AG04450 (cell line): ENCODE measurements around the gene NEDD9. TPM values are rescaled to one million over a fixed set of nuclear protein-coding genes. Genes with fewer than 3 reads are reported as not detected.

Experiments used
- CTCF ChIA-PET: fragments of 300-600, 350-600 bp; formaldehyde crosslinking; extraction: SDS; loops from one replicate; lab custom pipeline; 2022; ENCODE audit warnings: antibody characterized with exemption, inconsistent platforms; lab: Charles Lee
- POLR2A ChIA-PET: fragments of 350-600 bp; formaldehyde crosslinking; extraction: SDS; loops from one replicate; lab custom pipeline; 2021; ENCODE audit warnings: antibody characterized with exemption, inconsistent platforms; lab: Yijun Ruan, JAX
- DNase-seq: peaks from one replicate; pipeline ENCODE4 v3.0.0-alpha.2; 2011; ENCODE audit warnings: low read depth, low spot score
- H3K27ac ChIP-seq: one replicate; pipeline ENCODE4 v1.5.1; 2012; ENCODE audit warnings: low read depth, low read length, control low read depth
- H3K27me3 ChIP-seq: one replicate; pipeline ENCODE4 v1.6.0; 2012; ENCODE audit warnings: low read length; ENCODE audit not compliant: control insufficient read depth, insufficient read depth
- H3K4me3 ChIP-seq: 2 replicates; pipeline ENCODE4 v1.5.1; 2011; ENCODE audit warnings: mild to moderate bottlenecking, low read depth, low read length, control low read depth
- H3K9me3 ChIP-seq: 2 replicates; pipeline ENCODE4 v1.5.1; 2012; ENCODE audit warnings: low read length; ENCODE audit not compliant: control insufficient read depth, insufficient read depth
- CTCF ChIP-seq: IDR thresholded peaks from 2 replicates; pipeline ENCODE4 v1.5.1; 2011; ENCODE audit warnings: low read depth, low read length, control low read depth, inconsistent platforms
- polyA plus RNA-seq: library from polyadenylated mRNA; depleted of rRNA; stranded (reverse); fragments of >200 nt; gene quantifications from 2 replicates; pipeline ENCODE4 v1.2.3, GENCODE V29; 2011

Gene NEDD9
- polyA plus RNA-seq, 1 experiment: 7.2 TPM

- POLR2A ChIA-PET: no interaction called here
- CTCF ChIA-PET: interaction anchor here (1.4 to 2.3 kb wide), 2 partner anchors 13 to 310 kb away, joined by 5 to 11 read pairs; no protein-coding TSS in a partner anchor
Observed at GRCh38 chr6:11185204-11185842, 47.1 kb downstream of the NEDD9 start.

GRCh38 chr6:11183761-11184362, 48.6 kb downstream of the NEDD9 start:
- TF ChIP-seq CTCF: no peak
- no peaks in the 10 kb centered on the region for H3K9me3 ChIP-seq
- no peak overlapping the region for H3K4me3 ChIP-seq
- no peak for DNase-seq
- no peaks in the 10 kb centered on the region for H3K27me3 ChIP-seq
- ChIA-PET POLR2A (no interaction called here), CTCF (interaction anchor here (1.0 kb wide), 1 partner anchor 312 kb away, joined by 3 read pairs; no protein-coding TSS in a partner anchor)
- no peak overlapping the region for H3K27ac ChIP-seq

More at GRCh38 chr6:11185204-11185842, 47.1 kb downstream of the NEDD9 start:
- TF ChIP-seq CTCF: no peak
- H3K9me3 ChIP-seq: no peaks in the 10 kb centered on the region
- DNase-seq: no peak
- no peak overlapping the region for H3K27ac ChIP-seq
- no peak overlapping the region for H3K4me3 ChIP-seq
- no peaks in the 10 kb centered on the region for H3K27me3 ChIP-seq

GRCh38 chr6:11181478-11182136, 50.9 kb downstream of the NEDD9 start:
- ChIA-PET CTCF (no interaction called here), POLR2A (no interaction called here)
- Histone ChIP-seq H3K4me3 (no peak overlapping the region), H3K27me3 (no peaks in the 10 kb centered on the region), H3K9me3 (no peaks in the 10 kb centered on the region), H3K27ac (no peak overlapping the region)
- TF ChIP-seq CTCF: no peak
- no peak for DNase-seq

- H3K9me3 ChIP-seq: no peaks in the 10 kb centered on the region
- no peak overlapping the region for H3K4me3 ChIP-seq
- POLR2A ChIA-PET: no interaction called here
- no peaks in the 10 kb centered on the region for H3K27me3 ChIP-seq
- TF ChIP-seq CTCF: no peak
- DNase-seq: no peak
- no peak overlapping the region for H3K27ac ChIP-seq
- CTCF ChIA-PET: interaction anchor here (0.9 kb wide), 1 partner anchor 316 kb away, joined by 3 read pairs; no protein-coding TSS in a partner anchor
Observed at GRCh38 chr6:11179419-11180202, 52.9 kb downstream of the NEDD9 start.
